ENCODE results near the gene SLC35G6.
"Not testable (repeated sequence)": the region's sequence is repeated elsewhere in the genome, so short reads cannot be mapped to it uniquely, and the experiment has no call there.

Gene SLC35G6

GRCh38 chr17:7481275-7481674, at the start of gene SLC35G6:
SLC35G6 (plus strand) TSS chr17:7481446; CDS start chr17:7481517, 71 bp downstream.
- not testable (repeated sequence) for H3K9me3 Mint-ChIP-seq; H3K27me3 Mint-ChIP-seq (ENCODE audit: low read depth); H3K36me3 Mint-ChIP-seq (ENCODE audit: low read depth)
- peaks cover 74% of the 10 kb centered on the region for H3K4me1 Mint-ChIP-seq
- H3K4me3 Mint-ChIP-seq = peak within 1 kb of the TSS; percentile 93 to 99 (median 95)
- peak within 1 kb of the TSS; percentile 100 for H3K27ac Mint-ChIP-seq

- no peak for TF ChIP-seq CTCF (IDR thresholded peaks at IDR 0.05; ENCODE audit: unreplicated experiment in 3 of 3)
- no peaks in the 10 kb centered on the region for H3K36me3 Mint-ChIP-seq (ENCODE audit: low read depth)
- H3K27me3 Mint-ChIP-seq (ENCODE audit: low read depth) = peaks cover 22% of the 10 kb centered on the region
- H3K4me3 Mint-ChIP-seq = no peak overlapping the region
- H3K9me3 Mint-ChIP-seq = no peaks in the 10 kb centered on the region
- no peak overlapping the region for H3K27ac Mint-ChIP-seq
- H3K4me1 Mint-ChIP-seq = peaks cover 8% of the 10 kb centered on the region
Measured at GRCh38 chr17:7432296-7432695, 49.0 kb upstream of the SLC35G6 start.

- peaks cover 22% of the 10 kb centered on the region for H3K27me3 Mint-ChIP-seq (ENCODE audit: low read depth)
- H3K36me3 Mint-ChIP-seq (ENCODE audit: low read depth) = no peaks in the 10 kb centered on the region
- TF ChIP-seq CTCF (IDR thresholded peaks at IDR 0.05; ENCODE audit: unreplicated experiment in 3 of 3) = peak in 1 of 3 experiments; percentile 12
- no peaks in the 10 kb centered on the region for H3K9me3 Mint-ChIP-seq
- peak overlapping the region; percentile 78 to 91 (median 88) for H3K27ac Mint-ChIP-seq
- H3K4me1 Mint-ChIP-seq = peaks cover 33% of the 10 kb centered on the region
- peak overlapping the region; percentile 87 to 92 (median 91) for H3K4me3 Mint-ChIP-seq
Measured at GRCh38 chr17:7435676-7436555, 45.3 kb upstream of the SLC35G6 start.

- H3K4me3 Mint-ChIP-seq = peak overlapping the region; percentile 87 to 92 (median 91)
- H3K36me3 Mint-ChIP-seq (ENCODE audit: low read depth) = no peaks in the 10 kb centered on the region
- H3K4me1 Mint-ChIP-seq = peaks cover 42% of the 10 kb centered on the region
- H3K9me3 Mint-ChIP-seq = no peaks in the 10 kb centered on the region
- TF ChIP-seq CTCF (IDR thresholded peaks at IDR 0.05; ENCODE audit: unreplicated experiment in 3 of 3) = peak; percentile 70 to 91 (median 72)
- peak overlapping the region in 2 of 3 experiments; percentile 53 to 85 for H3K27ac Mint-ChIP-seq
- peaks cover 22% of the 10 kb centered on the region for H3K27me3 Mint-ChIP-seq (ENCODE audit: low read depth)
Measured at GRCh38 chr17:7436556-7437368, 44.5 kb upstream of the SLC35G6 start.

- peaks cover 48% of the 10 kb centered on the region for H3K4me1 Mint-ChIP-seq
- H3K9me3 Mint-ChIP-seq = no peaks in the 10 kb centered on the region
- peak overlapping the region; percentile 87 to 92 (median 91) for H3K4me3 Mint-ChIP-seq
- H3K36me3 Mint-ChIP-seq (ENCODE audit: low read depth) = no peaks in the 10 kb centered on the region
- H3K27ac Mint-ChIP-seq = peak overlapping the region; percentile 89 to 97 (median 90)
- peaks cover 22% of the 10 kb centered on the region for H3K27me3 Mint-ChIP-seq (ENCODE audit: low read depth)
- no peak for TF ChIP-seq CTCF (IDR thresholded peaks at IDR 0.05; ENCODE audit: unreplicated experiment in 3 of 3)
Measured at GRCh38 chr17:7437369-7437863, 43.8 kb upstream of the SLC35G6 start.

Measured in nephron (organoid).